GM12864 (cell line): ENCODE results near the gene LRRC56.

ENCODE experiments used
- DNase-seq: peaks from one replicate; pipeline ENCODE4 v3.0.0-alpha.2; 2011; ENCODE audit warnings: low read depth
- H3K4me3 ChIP-seq: 2 replicates; pipeline ENCODE4 v1.5.1; 2011; ENCODE audit warnings: mild to moderate bottlenecking, low read depth, low read length, control low read depth
- CTCF ChIP-seq: IDR thresholded peaks from 2 replicates; pipeline ENCODE4 v1.5.1; 2011; ENCODE audit warnings: low read depth, mild to moderate bottlenecking, moderate library complexity, low read length, control low read depth, inconsistent platforms; ENCODE audit errors: missing control alignments

Gene LRRC56

DNA sequence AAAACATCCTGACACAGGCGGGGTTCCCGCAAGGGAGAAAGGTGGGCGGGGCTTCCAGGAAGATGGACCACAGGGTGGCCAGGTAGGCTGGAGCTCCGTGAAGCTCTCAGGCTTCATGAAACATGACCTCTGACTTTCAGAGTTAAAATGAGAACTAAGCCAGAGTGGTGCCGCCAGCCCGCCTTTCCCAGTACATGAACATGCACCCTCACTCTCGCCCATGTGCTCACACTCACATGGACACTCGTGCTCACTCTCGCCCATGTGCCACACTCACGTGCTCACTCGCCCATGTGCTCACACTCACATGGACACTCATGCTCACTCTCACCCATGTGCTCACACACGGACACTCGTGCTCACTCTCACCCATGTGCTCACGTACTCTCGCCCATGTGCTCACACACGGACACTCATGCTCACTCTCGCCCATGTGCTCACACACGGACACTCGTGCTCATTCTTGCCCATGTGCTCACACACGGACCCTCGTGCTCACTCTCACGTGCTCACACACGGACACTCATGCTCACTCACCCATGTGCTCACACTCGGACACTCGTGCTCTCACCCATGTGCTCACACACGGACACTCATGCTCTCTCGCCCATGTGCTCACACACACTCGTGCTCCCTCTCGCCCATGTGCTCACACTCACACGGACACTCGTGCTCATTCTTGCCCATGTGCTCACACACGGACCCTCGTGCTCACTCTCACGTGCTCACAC is 40.3 kb upstream of the LRRC56 start:
- DNase-seq, result no peak
- H3K4me3 ChIP-seq, result no peak overlapping the region
- no peak for TF ChIP-seq CTCF

- TF ChIP-seq CTCF, result no peak
- no peak for DNase-seq
Observed at GRCh38 chr11:497565-498296, 39.6 kb upstream of the LRRC56 start.

GRCh38 chr11:498297-499181 is 38.8 kb upstream of the LRRC56 start:
- TF ChIP-seq CTCF, result no peak
- H3K4me3 ChIP-seq, result no peak overlapping the region
- DNase-seq, result no peak

More at GRCh38 chr11:497565-498296, 39.6 kb upstream of the LRRC56 start:
- H3K4me3 ChIP-seq, result no peak overlapping the region

- H3K4me3 ChIP-seq, result no peak overlapping the region
- TF ChIP-seq CTCF, result no peak
- no peak for DNase-seq
Observed at GRCh38 chr11:499201-500076, 37.9 kb upstream of the LRRC56 start.

GRCh38 chr11:501001-501682 is 36.2 kb upstream of the LRRC56 start:
- H3K4me3 ChIP-seq, result no peak overlapping the region
- no peak for DNase-seq
- TF ChIP-seq CTCF, result no peak

DNA sequence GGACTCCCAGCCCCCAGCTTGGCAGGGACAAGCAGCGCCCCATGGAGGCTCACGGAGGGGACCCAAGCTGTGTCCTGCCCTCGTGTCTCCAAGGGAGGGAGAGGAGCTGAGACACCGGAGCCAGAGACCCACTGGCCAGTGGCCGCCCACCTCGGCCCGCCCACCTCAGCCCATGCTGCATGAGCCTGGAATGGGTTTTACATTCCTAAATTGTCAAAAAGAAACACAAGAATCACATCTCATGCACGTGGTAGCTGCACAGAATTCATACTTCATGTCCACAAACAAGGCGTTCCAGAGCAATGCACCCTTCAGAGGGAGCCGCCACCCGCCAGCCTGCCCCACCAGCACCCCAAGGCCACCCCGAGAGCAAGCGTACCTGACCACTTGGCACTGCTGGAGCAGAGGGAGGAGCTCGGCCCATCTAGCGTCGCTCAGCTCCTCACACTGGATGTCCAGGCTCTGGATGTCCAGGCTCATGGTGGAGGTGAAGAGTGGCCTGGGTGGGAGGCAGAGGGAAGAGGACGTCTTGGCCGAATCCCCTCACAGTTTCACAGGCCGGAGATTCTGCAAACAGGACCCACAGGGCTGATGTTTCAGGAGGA is 35.5 kb upstream of the LRRC56 start:
- no peak overlapping the region for H3K4me3 ChIP-seq
- no peak for DNase-seq
- TF ChIP-seq CTCF, result no peak
